HepG2 (cell line): ENCODE measurements around the gene ZBTB7B. TPM values are rescaled to one million over a fixed set of nuclear protein-coding genes. Genes with fewer than 3 reads are reported as not detected.

ENCODE experiments used
- ATF6 ChIP-seq: sonication (generic); formaldehyde crosslinking; conservative IDR thresholded peaks from 2 replicates; pipeline ENCODE4 v1.4.0; 2020; ENCODE audit warnings: missing genetic modification reagents
- ATRX ChIP-seq: sonication (generic); formaldehyde crosslinking; IDR thresholded peaks from 2 replicates; pipeline ENCODE4 v1.4.0; 2020; ENCODE audit warnings: missing genetic modification reagents, borderline replicate concordance
- EEA1 ChIP-seq: sonication (generic); formaldehyde crosslinking; IDR thresholded peaks from 2 replicates; pipeline ENCODE4 v1.5.1; 2020; ENCODE audit warnings: mild to moderate bottlenecking, missing genetic modification reagents, borderline replicate concordance
- EED ChIP-seq: sonication (generic); formaldehyde crosslinking; IDR thresholded peaks from 2 replicates; pipeline ENCODE4 v1.5.0; 2020; ENCODE audit warnings: mild to moderate bottlenecking, missing genetic modification reagents
- GATAD1 ChIP-seq: IDR thresholded peaks from 2 replicates; pipeline ENCODE4 v1.6.1; 2016; ENCODE audit warnings: missing genetic modification reagents, missing compliant biosample characterization
- GFI1 ChIP-seq: sonication (generic); formaldehyde crosslinking; IDR thresholded peaks from 2 replicates; pipeline ENCODE4 v1.5.0; 2020; ENCODE audit warnings: missing genetic modification reagents, mild to moderate bottlenecking, borderline replicate concordance
- NFIC ChIP-seq: IDR thresholded peaks from 2 replicates; pipeline ENCODE4 v1.6.1; 2012; ENCODE audit warnings: mild to moderate bottlenecking, low read length, inconsistent platforms
- PITX1 ChIP-seq: sonication (generic); formaldehyde crosslinking; IDR thresholded peaks from 2 replicates; pipeline ENCODE4 v1.5.1; 2020; ENCODE audit warnings: mild to moderate bottlenecking, missing genetic modification reagents
- RELA ChIP-seq: sonication (generic); formaldehyde crosslinking; IDR thresholded peaks from 2 replicates; pipeline ENCODE4 v1.4.0; 2020; ENCODE audit warnings: missing genetic modification reagents
- SNAPC4 ChIP-seq: sonication (generic); formaldehyde crosslinking; IDR thresholded peaks from 2 replicates; pipeline ENCODE4 v1.4.0; 2020; ENCODE audit warnings: mild to moderate bottlenecking, missing genetic modification reagents
- SP4 ChIP-seq: sonication (generic); formaldehyde crosslinking; IDR thresholded peaks from 2 replicates; pipeline ENCODE4 v1.8.1; 2023; ENCODE audit warnings: mild to moderate bottlenecking, missing genetic modification reagents
- ZFP36L1 ChIP-seq: sonication (generic); formaldehyde crosslinking; IDR thresholded peaks from 2 replicates; pipeline ENCODE4 v1.8.0; 2022; ENCODE audit warnings: mild to moderate bottlenecking, missing genetic modification reagents, moderate library complexity
- ZNF101 ChIP-seq: sonication (generic); formaldehyde crosslinking; IDR thresholded peaks from 2 replicates; pipeline ENCODE4 v1.4.0; 2020; ENCODE audit warnings: mild to moderate bottlenecking, low read depth, missing genetic modification reagents, borderline replicate concordance
- ZNF232 ChIP-seq: sonication (generic); formaldehyde crosslinking; IDR thresholded peaks from 2 replicates; pipeline ENCODE4 v1.4.0; 2020; ENCODE audit warnings: missing genetic modification reagents, borderline replicate concordance
- ZNF333 ChIP-seq: sonication (generic); formaldehyde crosslinking; IDR thresholded peaks from 2 replicates; pipeline ENCODE4 v1.4.0; 2020; ENCODE audit warnings: mild to moderate bottlenecking, missing genetic modification reagents, borderline replicate concordance
- ZNF432 ChIP-seq: sonication (generic); formaldehyde crosslinking; IDR thresholded peaks from 2 replicates; pipeline ENCODE4 v1.5.0; 2020; ENCODE audit warnings: missing genetic modification reagents, mild to moderate bottlenecking, borderline replicate concordance
- ZNF576 ChIP-seq: sonication (generic); formaldehyde crosslinking; IDR thresholded peaks from 2 replicates; pipeline ENCODE4 v1.4.0; 2020; ENCODE audit warnings: mild to moderate bottlenecking, missing genetic modification reagents
- ZNF710 ChIP-seq: sonication (generic); formaldehyde crosslinking; IDR thresholded peaks from 2 replicates; pipeline ENCODE4 v1.5.0; 2020; ENCODE audit warnings: mild to moderate bottlenecking, missing genetic modification reagents, borderline replicate concordance
- polyA plus RNA-seq, 8 experiments: library from polyadenylated mRNA; depleted of rRNA in 3 of 8; stranded (reverse) in 7 of 8; unstranded in 1 of 8; fragments of >200 nt; fragmentation: Illumina TruSeq in 4 of 8; extraction: Trizol in 4 of 8; gene quantifications; 2 replicates each; pipeline versions ENCODE4 v1.2.1 to v1.2.3, GENCODE V29; 2011 to 2016; ENCODE audit warnings: low read depth in 4 of 8, missing spikeins in 1 of 8, mixed read lengths in 1 of 8; ENCODE audit not compliant: insufficient read depth in 1 of 8
- total RNA-seq, 5 experiments: library from RNA; depleted of rRNA; stranded (reverse); fragments of >200 nt; fragmentation: Illumina TruSeq; extraction: Trizol; gene quantifications; 2 replicates each; pipeline ENCODE4 v1.2.3, GENCODE V29; 2016; ENCODE audit warnings: low read depth in 1 of 5
- TF ChIP-seq, protein P1 (sequence below): sonication (generic); formaldehyde crosslinking; IDR thresholded peaks from 2 replicates; pipeline ENCODE4 v1.8.0; 2022; ENCODE audit warnings: mild to moderate bottlenecking, missing genetic modification reagents, moderate library complexity

ZBTB7B gene
- total and polyA plus RNA-seq, 2 of the 13 experiments (the other 11 are each of a cell fraction or from before 2014, with no cell fraction given), result 15.5 to 17.5 TPM

DNA sequence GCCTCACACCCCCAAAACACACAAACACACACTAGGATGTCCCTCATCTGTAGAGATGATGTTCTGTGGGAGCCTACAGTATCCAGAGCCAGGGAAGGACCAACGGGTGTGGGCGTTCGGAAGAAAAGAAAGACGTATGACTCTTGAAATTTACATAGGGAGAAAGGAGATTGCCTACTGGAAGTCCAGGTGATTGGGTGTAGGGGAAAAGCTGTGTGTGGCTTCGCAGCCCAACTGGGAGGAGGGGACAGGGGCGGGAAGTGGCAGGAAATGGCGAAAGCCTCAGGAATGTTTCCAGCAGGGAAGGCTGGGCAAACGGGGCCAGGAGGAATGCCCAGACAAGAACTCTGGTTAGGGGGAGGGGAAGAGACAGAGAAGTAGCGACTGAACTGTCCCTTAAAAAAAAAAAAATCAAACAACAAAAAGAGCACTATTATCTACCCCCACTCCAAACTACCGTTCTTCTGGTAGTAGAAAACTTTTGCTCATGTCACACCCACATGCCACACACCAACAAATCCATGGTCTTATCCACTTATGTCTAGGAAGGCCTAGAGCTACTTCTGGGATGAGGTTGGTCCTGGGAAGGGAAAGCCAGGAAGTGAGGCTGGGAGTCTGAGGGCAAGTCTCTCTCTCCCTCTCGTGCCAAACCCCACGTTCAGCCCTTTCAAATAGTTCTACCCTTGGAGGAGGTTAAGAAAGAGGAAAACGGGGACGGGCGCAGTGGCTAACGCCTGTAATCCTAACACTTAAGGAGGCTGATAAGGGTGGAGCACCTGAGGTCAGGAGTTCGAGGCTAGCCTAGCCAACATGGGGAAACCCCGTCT, 29.9 kb upstream of the ZBTB7B start (continued):
- TF ChIP-seq SNAPC4 (CRISPR knock-in tag) (no peak), RELA (CRISPR knock-in tag) (no peak), SP4 (CRISPR knock-in tag) (no peak; the same call in 1 of the 2 replicates), ZNF710 (CRISPR knock-in tag) (no peak), ZNF576 (CRISPR knock-in tag) (no peak), ZNF333 (CRISPR knock-in tag) (no peak), ZNF232 (CRISPR knock-in tag) (peak; percentile 65; the same call in 1 of the 2 replicates), GATAD1 (CRISPR knock-in tag) (peak; percentile 55; the same call in 1 of the 2 replicates), EEA1 (CRISPR knock-in tag) (no peak), NFIC (no peak), ZNF432 (CRISPR knock-in tag) (no peak), ZNF101 (no peak), ATRX (CRISPR knock-in tag) (no peak), ZFP36L1 (CRISPR knock-in tag) (no peak), EED (no peak), PITX1 (peak; percentile 64; the same call in 1 of the 2 replicates), ATF6 (no peak), GFI1 (0 out of 2 replicates have a peak, but pooled peaks have one; percentile 2)
- TF ChIP-seq, protein P1, sequence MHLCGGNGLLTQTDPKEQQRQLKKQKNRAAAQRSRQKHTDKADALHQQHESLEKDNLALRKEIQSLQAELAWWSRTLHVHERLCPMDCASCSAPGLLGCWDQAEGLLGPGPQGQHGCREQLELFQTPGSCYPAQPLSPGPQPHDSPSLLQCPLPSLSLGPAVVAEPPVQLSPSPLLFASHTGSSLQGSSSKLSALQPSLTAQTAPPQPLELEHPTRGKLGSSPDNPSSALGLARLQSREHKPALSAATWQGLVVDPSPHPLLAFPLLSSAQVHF (CRISPR knock-in tag), result no peak
